CD4-positive, alpha-beta T cell treated with Interleukin-1 beta for 1 hour (primary cell): ENCODE data around the gene CYP2A6.
"Not testable (repeated sequence)": the region's sequence is repeated elsewhere in the genome, so short reads cannot be mapped to it uniquely, and the experiment has no call there.

Experiments used
- DNase-seq, 2 donors: peaks; one replicate each; pipeline ENCODE4 v3.0.0-alpha.2; 2020 to 2022

The CYP2A6 gene

GRCh38 chr19:40842997-40843652 is 7.1 kb downstream of the CYP2A6 start:
- DNase-seq, result not testable (repeated sequence)

- DNase-seq, result not testable (repeated sequence)
These were observed 8.2 kb downstream of the CYP2A6 start for GRCh38 chr19:40842012-40842411.

- not testable (repeated sequence) for DNase-seq
These were observed 11.8 kb downstream of the CYP2A6 start for GRCh38 chr19:40838477-40838876.

- no peak for DNase-seq
These were observed 13.4 kb downstream of the CYP2A6 start for GRCh38 chr19:40836754-40837429.

GRCh38 chr19:40833728-40834533 is 16.3 kb downstream of the CYP2A6 start:
- not testable (repeated sequence) for DNase-seq

- DNase-seq, result not testable (repeated sequence)
These were observed 17.8 kb downstream of the CYP2A6 start for GRCh38 chr19:40832431-40832790.

GRCh38 chr19:40831502-40832430 is 18.5 kb downstream of the CYP2A6 start:
- DNase-seq, result no peak

GRCh38 chr19:40830741-40831140 is 19.5 kb downstream of the CYP2A6 start:
- not testable (repeated sequence) for DNase-seq

- no peak for DNase-seq
These were observed 21.0 kb downstream of the CYP2A6 start for GRCh38 chr19:40829205-40829604.

- no peak for DNase-seq
These were observed 22.6 kb downstream of the CYP2A6 start for GRCh38 chr19:40827386-40828247.

- peak; percentile 87 to 89 for DNase-seq
These were observed 23.4 kb downstream of the CYP2A6 start for GRCh38 chr19:40826699-40827385.

GRCh38 chr19:40826312-40826698 is 23.9 kb downstream of the CYP2A6 start:
- not testable (repeated sequence) for DNase-seq

- not testable (repeated sequence) for DNase-seq
These were observed 24.7 kb downstream of the CYP2A6 start for GRCh38 chr19:40825460-40826095.

- DNase-seq, result not testable (repeated sequence)
These were observed 25.3 kb downstream of the CYP2A6 start for GRCh38 chr19:40824916-40825315.

GRCh38 chr19:40822704-40823553 is 27.3 kb downstream of the CYP2A6 start:
- DNase-seq, result not testable (repeated sequence)

- DNase-seq, result no peak
These were observed 28.1 kb downstream of the CYP2A6 start for GRCh38 chr19:40822161-40822560.

GRCh38 chr19:40819479-40820234 is 30.6 kb downstream of the CYP2A6 start:
- DNase-seq, result peak; percentile 60 to 72
